ENCODE measurements around the gene ZDHHC17. TPM values are rescaled to one million over a fixed set of nuclear protein-coding genes. Genes with fewer than 3 reads are reported as not detected.

The ZDHHC17 gene
- total and polyA plus RNA-seq, 7 donors = 0.92 to 54.3 (median 38.6) TPM

DNA sequence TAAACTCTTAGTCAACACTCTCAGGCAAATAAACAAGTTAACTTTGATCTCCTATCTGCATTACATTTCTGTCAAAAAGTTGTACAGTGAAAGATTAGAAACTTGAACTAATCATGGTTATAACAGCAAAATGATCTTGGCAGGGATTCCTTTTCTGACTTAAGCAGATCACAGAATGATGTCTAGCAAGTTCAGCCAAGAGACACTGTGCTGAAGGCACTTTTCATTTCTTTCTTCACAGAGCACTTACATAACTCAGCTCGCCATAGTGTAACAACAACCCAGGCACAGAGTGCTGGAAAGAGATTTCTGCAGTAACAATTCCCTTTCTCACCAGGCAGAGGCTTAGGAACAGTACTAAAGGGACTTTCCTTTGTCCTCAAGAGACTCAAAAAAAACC, 134.5 kb downstream of the ZDHHC17 start:
- WGBS, 2 donors = 77 to 91% methylated on average over 1 of the region's 1 CpG
- no peak for DNase-seq
- Histone ChIP-seq H3K36me3 (no peaks in the 10 kb centered on the region), H3K27ac (no peak overlapping the region), H3K4me3 (no peak overlapping the region), H3K27me3 (no peaks in the 10 kb centered on the region), H3K9me3 (peaks cover 0 to 5% (median 0%) of the 10 kb centered on the region in 4 donors), H3K4me1 (no peaks in the 10 kb centered on the region)
- TF ChIP-seq EP300 (IDR thresholded peaks at IDR 0.05) = no peak
- TF ChIP-seq, protein P1, sequence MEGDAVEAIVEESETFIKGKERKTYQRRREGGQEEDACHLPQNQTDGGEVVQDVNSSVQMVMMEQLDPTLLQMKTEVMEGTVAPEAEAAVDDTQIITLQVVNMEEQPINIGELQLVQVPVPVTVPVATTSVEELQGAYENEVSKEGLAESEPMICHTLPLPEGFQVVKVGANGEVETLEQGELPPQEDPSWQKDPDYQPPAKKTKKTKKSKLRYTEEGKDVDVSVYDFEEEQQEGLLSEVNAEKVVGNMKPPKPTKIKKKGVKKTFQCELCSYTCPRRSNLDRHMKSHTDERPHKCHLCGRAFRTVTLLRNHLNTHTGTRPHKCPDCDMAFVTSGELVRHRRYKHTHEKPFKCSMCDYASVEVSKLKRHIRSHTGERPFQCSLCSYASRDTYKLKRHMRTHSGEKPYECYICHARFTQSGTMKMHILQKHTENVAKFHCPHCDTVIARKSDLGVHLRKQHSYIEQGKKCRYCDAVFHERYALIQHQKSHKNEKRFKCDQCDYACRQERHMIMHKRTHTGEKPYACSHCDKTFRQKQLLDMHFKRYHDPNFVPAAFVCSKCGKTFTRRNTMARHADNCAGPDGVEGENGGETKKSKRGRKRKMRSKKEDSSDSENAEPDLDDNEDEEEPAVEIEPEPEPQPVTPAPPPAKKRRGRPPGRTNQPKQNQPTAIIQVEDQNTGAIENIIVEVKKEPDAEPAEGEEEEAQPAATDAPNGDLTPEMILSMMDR (IDR thresholded peaks at IDR 0.05) = no peak
- TF ChIP-seq POLR2AphosphoS5 (IDR thresholded peaks at IDR 0.05) = no peak
- TF ChIP-seq POLR2A (IDR thresholded peaks at IDR 0.05) = no peak
- intact Hi-C loops (cut with DNase I) = no loop called here

DNA sequence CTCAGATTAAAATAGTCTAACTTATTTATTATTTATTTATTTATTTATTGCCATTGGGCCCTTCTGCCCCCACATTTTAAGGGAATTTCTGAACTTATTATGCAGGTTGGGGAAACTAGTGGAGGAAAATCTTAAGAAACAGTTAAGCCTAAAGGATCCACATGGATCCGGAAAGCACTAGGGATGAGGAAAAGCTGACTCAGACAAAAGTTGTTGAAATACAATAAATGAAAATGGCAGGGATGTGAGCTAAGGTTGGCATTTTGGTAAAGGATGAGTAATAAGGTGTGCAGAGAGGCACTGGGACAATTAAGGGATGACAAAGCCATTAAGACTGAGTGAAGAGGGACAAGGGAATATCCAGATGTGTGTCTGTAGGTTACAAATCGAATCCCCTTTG, 135.6 kb downstream of the ZDHHC17 start:
- Histone ChIP-seq H3K9me3 (peaks cover 0 to under 1% (median 0%) of the 10 kb centered on the region in 4 donors), H3K36me3 (no peaks in the 10 kb centered on the region), H3K4me1 (no peaks in the 10 kb centered on the region), H3K4me3 (no peak overlapping the region), H3K27me3 (no peaks in the 10 kb centered on the region), H3K27ac (no peak overlapping the region)
- WGBS, 2 donors = 94 to 96% methylated on average over 2 of the region's 2 CpGs
- TF ChIP-seq, protein P1 (IDR thresholded peaks at IDR 0.05) = no peak
- TF ChIP-seq EP300 (IDR thresholded peaks at IDR 0.05) (no peak), POLR2AphosphoS5 (IDR thresholded peaks at IDR 0.05) (no peak), POLR2A (IDR thresholded peaks at IDR 0.05) (no peak)
- intact Hi-C loops (cut with DNase I) = no loop called here
- no peak for DNase-seq

DNA sequence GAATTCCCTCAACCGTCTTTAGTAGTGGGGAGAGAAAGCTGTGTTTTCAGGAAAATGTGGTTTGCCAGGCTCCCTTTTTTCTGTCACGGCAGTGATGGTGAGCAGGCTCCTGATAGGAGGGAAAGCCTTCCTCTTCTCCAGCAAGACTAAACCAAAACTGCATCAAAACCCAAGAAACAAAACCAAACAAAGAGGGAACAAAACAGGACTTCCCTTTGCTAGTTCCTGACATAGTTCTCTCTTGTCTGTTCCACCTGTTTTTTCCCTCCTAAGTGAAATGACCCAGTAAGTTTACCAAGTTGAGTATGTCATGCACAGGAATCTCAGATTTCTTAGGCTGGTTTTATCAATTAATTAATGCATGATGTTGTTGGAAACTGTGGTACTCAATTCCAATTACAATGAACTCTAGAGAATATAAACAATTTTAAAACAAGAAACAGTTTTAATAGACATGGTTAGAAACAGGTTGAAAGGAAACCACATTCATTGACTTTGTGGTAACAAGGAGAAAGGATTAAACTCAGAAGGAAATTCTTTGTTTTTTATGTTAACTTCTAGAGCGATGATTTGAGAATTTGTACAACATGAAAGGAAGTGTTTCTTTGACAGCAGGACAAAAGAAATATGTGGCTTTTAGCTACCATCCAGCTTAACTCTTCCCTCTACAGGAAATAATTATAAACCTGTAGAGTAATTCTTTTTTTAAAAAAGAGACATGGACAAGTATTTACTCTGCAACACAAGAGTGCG, 137.9 kb downstream of the ZDHHC17 start:
- no peak overlapping the region for H3K27ac ChIP-seq
- DNase-seq = no peak
- intact Hi-C loops (cut with DNase I) = no loop called here
- no peaks in the 10 kb centered on the region for H3K9me3 ChIP-seq
- 51 to 77% methylated on average over 4 of the region's 4 CpGs for WGBS, 2 donors
- H3K4me1 ChIP-seq = no peaks in the 10 kb centered on the region
- no peaks in the 10 kb centered on the region for H3K36me3 ChIP-seq
- no peak overlapping the region for H3K4me3 ChIP-seq
- TF ChIP-seq, protein P1 (IDR thresholded peaks at IDR 0.05) = no peak
- TF ChIP-seq POLR2A (IDR thresholded peaks at IDR 0.05) (no peak), POLR2AphosphoS5 (IDR thresholded peaks at IDR 0.05) (no peak), EP300 (IDR thresholded peaks at IDR 0.05) (no peak)
- H3K27me3 ChIP-seq = no peaks in the 10 kb centered on the region

Other genes starting within 250 kb of the ZDHHC17 start
- gene OSBPL8, start 204.3 kb upstream of the ZDHHC17 start, total RNA-seq = 10 to 100 TPM; 44.8 to 64.3 (median 52.3) TPM
- gene OSBPL8, start 204.3 kb upstream of the ZDHHC17 start, polyA plus RNA-seq = 10 to 100 TPM in 2 of 3 donors, 1 to 10 TPM in 1; 7.6 to 11.1 (median 10.8) TPM
- 10 to 100 TPM; 12.3 to 46.2 (median 16.5) TPM for gene CSRP2, start 114.9 kb downstream of the ZDHHC17 start, total RNA-seq
- 10 to 100 TPM in 1 of 3 donors, 1 to 10 TPM in 2; 3.2 to 25.2 (median 5.4) TPM for gene CSRP2, start 114.9 kb downstream of the ZDHHC17 start, polyA plus RNA-seq

Data from sigmoid colon (tissue), 7 donors.